Spleen (tissue), 11 donors: ENCODE data around the gene CARM1. TPM values are rescaled to one million over a fixed set of nuclear protein-coding genes. Genes with fewer than 3 reads are reported as not detected.

ENCODE experiments used
- DNase-seq: peaks from one replicate; pipeline ENCODE4 v3.0.0-alpha.2; 2020
- H3K27ac ChIP-seq, 8 donors: fragments of 200-600 bp; sonication (generic) in 7 of 8; 1 replicate in 4 of 8; 2 replicates in 4 of 8; pipeline versions ENCODE4 v1.5.0 to v1.8.0; 2016 to 2021; ENCODE audit warnings: inconsistent platforms in 4 of 8, mild to moderate bottlenecking in 4 of 8, moderate library complexity in 1 of 8
- H3K27me3 ChIP-seq, 7 donors: fragments of 200-600 bp; sonication (generic) in 6 of 7; replicated peaks in 1 of 7; 1 replicate in 4 of 7; 2 replicates in 3 of 7; pipeline versions ENCODE4 v1.5.0 to v1.8.0; 2016 to 2021; ENCODE audit warnings: inconsistent platforms in 3 of 7, mild to moderate bottlenecking in 1 of 7
- H3K36me3 ChIP-seq, 6 donors: fragments of 200-600 bp; sonication (generic) in 5 of 6; 1 replicate in 4 of 6; 2 replicates in 2 of 6; pipeline versions ENCODE4 v1.5.0 to v1.8.0; 2016 to 2021; ENCODE audit warnings: inconsistent platforms in 2 of 6
- H3K4me1 ChIP-seq, 6 donors: fragments of 200-600 bp; sonication (generic) in 5 of 6; 1 replicate in 3 of 6; 2 replicates in 3 of 6; pipeline versions ENCODE4 v1.5.0 to v1.8.0; 2016 to 2021; ENCODE audit warnings: inconsistent platforms in 3 of 6
- H3K4me3 ChIP-seq, 8 donors: fragments of 200-600 bp; sonication (generic) in 7 of 8; 1 replicate in 4 of 8; 2 replicates in 4 of 8; pipeline versions ENCODE4 v1.5.0 to v1.8.0; 2016 to 2021; ENCODE audit warnings: inconsistent platforms in 4 of 8, mild to moderate bottlenecking in 4 of 8, moderate library complexity in 2 of 8
- H3K9me3 ChIP-seq, 8 donors: fragments of 200-600 bp; sonication (generic) in 7 of 8; 1 replicate in 4 of 8; 2 replicates in 4 of 8; pipeline versions ENCODE4 v1.5.0 to v1.8.0; 2016 to 2021; ENCODE audit warnings: inconsistent platforms in 4 of 8
- POLR2A ChIP-seq, 3 donors: fragments of 450-650 bp; IDR thresholded peaks; one replicate each; pipeline ENCODE4 v1.5.1; 2017; ENCODE audit warnings: antibody characterized with exemption in 3 of 3, mild to moderate bottlenecking in 1 of 3
- POLR2AphosphoS5 ChIP-seq, 3 donors: sonication (generic); formaldehyde crosslinking; IDR thresholded peaks; one replicate each; pipeline ENCODE4 v1.5.1; 2017; ENCODE audit warnings: antibody characterized with exemption in 3 of 3
- WGBS, 5 donors: extraction: QIAGEN DNeasy Blood & Tissue Kit in 3 of 5; methylation state at CpG; one replicate each; pipeline versions ENCODE4 v1.1.5 to v1.1.7; 2013 to 2018; 5-methylcytosine and 5-hydroxymethylcytosine counted together
- intact Hi-C: fragments of 100-400 bp; cut with DNase I; formaldehyde crosslinking; loops from one replicate; pipeline ENCODE4 v1.15.0; 2023; ENCODE audit warnings: low total_unique reads
- polyA plus RNA-seq, 3 donors: library from polyadenylated mRNA; stranded (reverse); fragments of 200-250 nt; gene quantifications; one replicate each; pipeline ENCODE4 v1.2.1, GENCODE V29; 2013
- total RNA-seq, 7 donors: library from RNA; depleted of rRNA in 3 of 7; stranded (reverse); fragments of >200 nt in 3 of 7; fragmentation: NEBNext Ultra II Directional in 4 of 7; extraction: Animal tissue kit (Norgen Biotek cat#: 25700) in 4 of 7; gene quantifications; one replicate each; pipeline versions ENCODE4 v1.1.0 to v1.2.1, GENCODE V29; 2016 to 2021
- TF ChIP-seq, protein P1 (sequence below), 11 experiments: fragments of 200-600 bp in 7 of 11; fragments of 450-650 bp in 4 of 11; sonication (generic) in 4 of 11; IDR thresholded peaks in 8 of 11; conservative IDR thresholded peaks in 3 of 11; 1 replicate in 7 of 11; 2 replicates in 4 of 11; pipeline versions ENCODE4 v1.4.0 to v1.8.0; 2016 to 2021; ENCODE audit warnings: antibody characterized with exemption in 11 of 11, inconsistent platforms in 4 of 11, mild to moderate bottlenecking in 1 of 11
- donor health status: healthy with polysubstance abuse.
- donor health status: DM: no; HTN: no; CAD: no; lungs with moderate emphysema.
- donor health status: DM: no; HTN: no; CAD: no.
- donor health status: Bipolar disorder and iron deficiency.
- donor health status: healthy.
- donor health status: DM: no; HTN: no; CAD: no.
- donor health status: DM: yes; HTN: yes; CAD: no.

Gene CARM1
- total and polyA plus RNA-seq, 10 donors = 13.6 to 32.0 (median 24.6) TPM

DNA sequence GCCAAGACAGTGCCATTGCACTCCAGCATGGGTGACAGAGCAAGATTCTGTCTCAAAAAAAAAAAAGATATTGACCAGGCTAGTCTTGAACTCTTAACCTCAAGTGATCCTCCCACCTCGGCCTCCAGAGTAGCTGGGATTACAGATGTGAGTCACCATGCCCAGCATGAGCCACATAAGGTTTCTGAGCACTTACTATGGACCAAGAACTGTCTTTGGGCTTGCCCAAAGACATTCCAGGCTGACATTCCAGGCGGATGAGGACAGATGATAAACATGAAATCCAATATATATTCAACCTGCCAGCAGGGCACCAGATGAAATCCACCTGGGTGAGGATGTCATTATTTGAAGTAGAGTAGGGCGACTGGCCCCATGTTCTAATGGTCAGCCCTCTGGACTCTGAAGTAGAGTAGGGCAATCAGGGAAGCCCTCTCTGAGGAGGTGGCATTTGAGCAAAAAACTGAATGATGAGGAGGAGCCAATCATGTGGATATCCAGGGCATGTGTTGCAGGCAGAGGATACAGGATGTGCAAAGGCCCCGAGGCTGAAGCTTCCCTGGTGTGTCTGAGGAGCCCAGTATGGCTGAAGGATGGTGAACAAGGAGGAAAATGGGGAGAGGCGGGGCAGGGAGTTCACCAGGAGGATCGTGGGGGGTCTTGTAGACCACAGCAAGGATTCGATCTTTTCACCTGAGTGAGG is 19.1 kb upstream of the CARM1 start:
- H3K4me3 ChIP-seq = no peak overlapping the region
- no peak overlapping the region for H3K27ac ChIP-seq
- peaks cover 0 to 23% (median 2%) of the 10 kb centered on the region in 6 donors for H3K4me1 ChIP-seq
- no peak for DNase-seq
- intact Hi-C loops = no loop called here
- peaks cover 0 to 53% (median 0%) of the 10 kb centered on the region in 6 donors for H3K36me3 ChIP-seq
- 79 to 89% (median 83%) methylated on average over 7 of the region's 7 CpGs for WGBS, 5 donors
- peaks cover 0 to 25% (median 0%) of the 10 kb centered on the region in 7 donors for H3K27me3 ChIP-seq
- TF ChIP-seq POLR2A (IDR thresholded peaks at IDR 0.05) (no peak), POLR2AphosphoS5 (IDR thresholded peaks at IDR 0.05) (no peak)
- TF ChIP-seq, protein P1, sequence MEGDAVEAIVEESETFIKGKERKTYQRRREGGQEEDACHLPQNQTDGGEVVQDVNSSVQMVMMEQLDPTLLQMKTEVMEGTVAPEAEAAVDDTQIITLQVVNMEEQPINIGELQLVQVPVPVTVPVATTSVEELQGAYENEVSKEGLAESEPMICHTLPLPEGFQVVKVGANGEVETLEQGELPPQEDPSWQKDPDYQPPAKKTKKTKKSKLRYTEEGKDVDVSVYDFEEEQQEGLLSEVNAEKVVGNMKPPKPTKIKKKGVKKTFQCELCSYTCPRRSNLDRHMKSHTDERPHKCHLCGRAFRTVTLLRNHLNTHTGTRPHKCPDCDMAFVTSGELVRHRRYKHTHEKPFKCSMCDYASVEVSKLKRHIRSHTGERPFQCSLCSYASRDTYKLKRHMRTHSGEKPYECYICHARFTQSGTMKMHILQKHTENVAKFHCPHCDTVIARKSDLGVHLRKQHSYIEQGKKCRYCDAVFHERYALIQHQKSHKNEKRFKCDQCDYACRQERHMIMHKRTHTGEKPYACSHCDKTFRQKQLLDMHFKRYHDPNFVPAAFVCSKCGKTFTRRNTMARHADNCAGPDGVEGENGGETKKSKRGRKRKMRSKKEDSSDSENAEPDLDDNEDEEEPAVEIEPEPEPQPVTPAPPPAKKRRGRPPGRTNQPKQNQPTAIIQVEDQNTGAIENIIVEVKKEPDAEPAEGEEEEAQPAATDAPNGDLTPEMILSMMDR (IDR thresholded peaks at IDR 0.05 in 8 of 11, conservative IDR thresholded peaks at IDR 0.05 in 3 of 11) = no peak
- H3K9me3 ChIP-seq = peaks cover 0 to 2% (median 0%) of the 10 kb centered on the region in 8 donors

DNA sequence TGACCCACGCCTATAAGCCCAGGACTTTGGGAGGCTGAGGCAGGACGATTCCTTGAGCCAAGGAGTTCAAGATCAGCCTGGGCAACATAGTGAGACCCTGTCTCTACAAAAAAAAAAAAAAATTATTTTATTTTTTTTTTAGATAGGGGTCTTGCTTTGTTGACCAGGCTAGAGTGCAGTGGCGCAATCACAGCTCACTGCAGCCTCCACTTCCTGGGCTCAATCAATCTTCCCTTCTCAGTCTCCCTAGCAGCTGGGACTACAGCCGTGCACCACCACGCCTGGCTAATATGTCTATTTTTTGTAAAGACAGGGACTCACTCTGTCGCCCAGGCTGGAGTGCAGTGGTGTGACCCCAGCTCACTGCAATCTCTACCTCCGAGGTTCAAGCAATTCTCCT is 18.4 kb upstream of the CARM1 start:
- Histone ChIP-seq H3K27ac (no peak overlapping the region), H3K36me3 (peaks cover 0 to 60% (median 0%) of the 10 kb centered on the region in 6 donors), H3K4me3 (no peak overlapping the region), H3K9me3 (no peaks in the 10 kb centered on the region), H3K4me1 (peaks cover 0 to 18% (median 2%) of the 10 kb centered on the region in 6 donors), H3K27me3 (peaks cover 0 to 25% (median 0%) of the 10 kb centered on the region in 7 donors)
- intact Hi-C loops = no loop called here
- TF ChIP-seq, protein P1 (IDR thresholded peaks at IDR 0.05 in 8 of 11, conservative IDR thresholded peaks at IDR 0.05 in 3 of 11) = no peak
- DNase-seq = no peak
- WGBS, 5 donors = 74 to 85% (median 82%) methylated on average over 7 of the region's 7 CpGs

DNA sequence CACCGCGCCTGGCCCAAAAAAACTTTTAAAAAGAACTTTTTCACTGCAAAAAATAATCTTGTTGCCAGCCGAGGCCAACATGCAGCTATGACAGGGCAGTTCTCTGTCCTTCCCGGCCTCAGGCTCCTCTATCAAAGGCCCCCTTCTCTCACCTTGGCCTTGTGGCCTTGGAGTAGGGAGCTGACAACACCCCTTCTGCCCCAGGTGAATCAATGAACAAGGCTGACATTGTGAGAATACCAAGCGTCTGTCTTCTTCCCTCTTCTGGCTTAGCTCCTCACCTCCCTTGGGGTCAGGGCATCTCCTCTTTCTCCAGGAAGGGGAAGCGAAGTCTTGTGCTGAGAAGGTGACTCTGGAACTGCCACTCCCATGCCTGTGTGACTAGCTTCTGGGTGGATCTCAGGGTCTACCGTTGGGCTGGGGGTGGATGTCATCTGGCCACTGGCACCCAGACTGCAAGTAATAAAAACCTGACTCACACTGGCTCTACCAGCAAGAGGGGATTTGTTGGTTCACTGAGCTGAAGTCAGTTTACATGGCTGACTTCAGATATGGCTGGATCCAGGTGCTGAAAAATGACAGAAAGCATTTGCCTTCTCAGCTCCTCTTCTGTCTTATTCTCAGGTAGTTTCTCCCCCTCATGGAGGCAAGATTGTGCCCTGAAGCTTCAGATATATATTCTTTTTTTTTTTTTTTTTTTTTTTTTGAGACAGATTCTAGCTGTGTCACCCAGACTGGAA is 16.8 kb upstream of the CARM1 start:
- TF ChIP-seq, protein P1 (IDR thresholded peaks at IDR 0.05 in 8 of 11, conservative IDR thresholded peaks at IDR 0.05 in 3 of 11) = no peak
- TF ChIP-seq POLR2AphosphoS5 (IDR thresholded peaks at IDR 0.05) (no peak), POLR2A (IDR thresholded peaks at IDR 0.05) (no peak)
- 72 to 84% (median 75%) methylated on average over 7 of the region's 7 CpGs for WGBS, 5 donors
- Histone ChIP-seq H3K27me3 (peaks cover 0 to 14% (median 0%) of the 10 kb centered on the region in 7 donors), H3K27ac (no peak overlapping the region), H3K4me3 (no peak overlapping the region), H3K4me1 (peaks cover 0 to 6% (median 0%) of the 10 kb centered on the region in 6 donors), H3K36me3 (peaks cover 0 to 72% (median 0%) of the 10 kb centered on the region in 6 donors), H3K9me3 (no peaks in the 10 kb centered on the region)
- DNase-seq = no peak
- intact Hi-C loops = no loop called here
